ENCODE data around the gene SUGCT. TPM values are rescaled to one million over a fixed set of nuclear protein-coding genes. Genes with fewer than 3 reads are reported as not detected.
A peak's percentile ranks its signal among the peaks of the same experiment; 100 is the strongest.

Gene SUGCT
- total RNA-seq, 1 donor from 2014 or later = 4.4 TPM

DNA sequence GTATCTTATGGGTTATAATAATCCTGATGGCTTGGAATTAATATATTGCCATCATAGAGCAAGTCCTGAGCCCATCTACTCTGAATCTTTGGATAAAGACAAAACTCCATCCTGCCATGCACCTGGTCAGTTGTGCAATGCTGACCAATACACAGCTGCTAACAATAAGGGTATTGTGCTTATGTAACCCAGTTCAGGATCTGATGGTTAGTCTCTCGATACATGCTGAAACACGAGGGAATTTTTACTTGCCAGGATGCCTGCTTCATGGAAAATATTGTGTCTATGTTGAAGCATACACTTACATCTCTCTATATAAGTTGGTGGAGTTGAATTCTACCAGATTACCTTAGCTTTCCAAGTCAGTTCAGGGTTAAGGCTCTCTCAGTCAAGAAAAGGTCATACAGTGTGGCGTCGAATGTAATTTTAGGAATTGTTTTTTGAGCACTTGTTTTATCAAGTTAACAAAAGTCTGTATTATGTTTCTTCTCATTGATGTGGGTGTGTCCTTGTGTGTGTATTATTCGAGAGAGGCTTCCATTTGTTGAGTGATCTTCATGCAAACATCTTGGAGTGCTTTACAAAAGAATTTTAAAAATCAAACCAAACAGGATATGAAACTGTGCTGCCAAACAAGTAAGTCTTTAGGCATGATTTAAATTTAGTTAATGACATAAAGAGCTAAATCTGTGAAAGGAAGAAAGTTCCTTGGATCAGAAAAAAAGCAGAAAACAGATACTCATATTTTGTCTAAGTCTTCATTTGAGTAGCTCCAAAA is 449.1 kb downstream of the SUGCT start:
- DNase-seq (ENCODE audit: low read depth) = no peak
- TF ChIP-seq, protein P1, sequence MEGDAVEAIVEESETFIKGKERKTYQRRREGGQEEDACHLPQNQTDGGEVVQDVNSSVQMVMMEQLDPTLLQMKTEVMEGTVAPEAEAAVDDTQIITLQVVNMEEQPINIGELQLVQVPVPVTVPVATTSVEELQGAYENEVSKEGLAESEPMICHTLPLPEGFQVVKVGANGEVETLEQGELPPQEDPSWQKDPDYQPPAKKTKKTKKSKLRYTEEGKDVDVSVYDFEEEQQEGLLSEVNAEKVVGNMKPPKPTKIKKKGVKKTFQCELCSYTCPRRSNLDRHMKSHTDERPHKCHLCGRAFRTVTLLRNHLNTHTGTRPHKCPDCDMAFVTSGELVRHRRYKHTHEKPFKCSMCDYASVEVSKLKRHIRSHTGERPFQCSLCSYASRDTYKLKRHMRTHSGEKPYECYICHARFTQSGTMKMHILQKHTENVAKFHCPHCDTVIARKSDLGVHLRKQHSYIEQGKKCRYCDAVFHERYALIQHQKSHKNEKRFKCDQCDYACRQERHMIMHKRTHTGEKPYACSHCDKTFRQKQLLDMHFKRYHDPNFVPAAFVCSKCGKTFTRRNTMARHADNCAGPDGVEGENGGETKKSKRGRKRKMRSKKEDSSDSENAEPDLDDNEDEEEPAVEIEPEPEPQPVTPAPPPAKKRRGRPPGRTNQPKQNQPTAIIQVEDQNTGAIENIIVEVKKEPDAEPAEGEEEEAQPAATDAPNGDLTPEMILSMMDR (conservative IDR thresholded peaks at IDR 0.05; ENCODE audit: low read depth, low read length) = no peak
- H3K4me3 ChIP-seq (ENCODE audit: low read depth, low read length) = no peak overlapping the region

DNA sequence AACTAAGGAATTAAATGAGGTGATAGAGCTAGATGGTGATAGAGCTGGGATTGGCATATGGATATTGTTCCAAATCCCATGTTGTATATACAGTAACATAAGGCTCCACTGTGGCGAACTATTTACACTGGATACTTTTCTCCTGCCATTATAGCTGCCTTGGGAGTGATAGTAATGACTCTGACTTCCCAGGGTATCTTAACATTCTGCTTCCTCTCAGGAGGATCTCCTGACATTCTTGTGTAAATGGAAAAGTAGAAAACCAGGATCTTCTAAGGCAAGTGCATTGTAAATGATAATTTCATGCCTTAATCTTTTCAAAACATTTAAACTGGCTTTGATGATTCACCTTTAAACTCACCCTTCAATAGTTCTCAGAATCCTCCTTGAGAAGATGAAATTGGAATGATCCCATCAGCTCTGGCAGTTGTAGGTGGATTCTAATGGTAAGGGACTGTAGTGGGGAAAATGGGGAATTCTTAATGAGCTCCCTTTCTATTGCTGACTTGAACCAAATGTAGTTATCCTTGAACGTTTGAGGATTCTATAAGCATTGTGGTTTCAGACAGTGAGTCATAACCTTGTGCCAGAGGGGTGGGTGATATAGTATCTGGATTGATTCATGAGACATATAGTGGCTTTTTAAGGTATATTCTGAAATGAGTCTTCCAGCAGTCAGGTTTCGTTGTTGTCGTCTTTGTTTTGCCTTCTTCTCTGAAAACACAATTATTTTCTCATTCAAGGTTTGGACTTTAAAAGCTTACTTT is 450.0 kb downstream of the SUGCT start:
- DNase-seq (ENCODE audit: low read depth) = no peak
- no peak overlapping the region for H3K4me3 ChIP-seq (ENCODE audit: low read depth, low read length)
- TF ChIP-seq, protein P1 (conservative IDR thresholded peaks at IDR 0.05; ENCODE audit: low read depth, low read length) = no peak

DNA sequence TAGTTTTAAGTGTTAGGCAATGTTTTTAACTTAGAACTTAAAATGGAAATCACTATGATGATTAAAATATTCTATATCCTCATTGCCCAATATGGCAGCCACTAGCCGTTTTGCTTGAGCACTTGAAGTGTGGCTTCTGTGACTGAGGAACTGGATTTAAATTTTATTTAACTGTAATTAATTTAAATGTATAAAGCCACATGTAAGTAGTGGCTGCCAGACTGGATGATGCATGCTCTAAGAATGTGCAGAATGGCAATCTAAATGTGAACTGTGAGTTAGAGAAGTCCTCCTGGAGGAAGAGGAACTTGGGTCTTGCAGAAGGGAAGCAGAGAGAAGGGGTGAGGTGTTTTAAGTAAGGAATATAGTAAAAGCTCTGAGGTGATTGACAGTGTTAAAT is 451.4 kb downstream of the SUGCT start:
- no peak overlapping the region for H3K4me3 ChIP-seq (ENCODE audit: low read depth, low read length)
- TF ChIP-seq, protein P1 (conservative IDR thresholded peaks at IDR 0.05; ENCODE audit: low read depth, low read length) = no peak
- peak; percentile 33 for DNase-seq (ENCODE audit: low read depth)

DNA sequence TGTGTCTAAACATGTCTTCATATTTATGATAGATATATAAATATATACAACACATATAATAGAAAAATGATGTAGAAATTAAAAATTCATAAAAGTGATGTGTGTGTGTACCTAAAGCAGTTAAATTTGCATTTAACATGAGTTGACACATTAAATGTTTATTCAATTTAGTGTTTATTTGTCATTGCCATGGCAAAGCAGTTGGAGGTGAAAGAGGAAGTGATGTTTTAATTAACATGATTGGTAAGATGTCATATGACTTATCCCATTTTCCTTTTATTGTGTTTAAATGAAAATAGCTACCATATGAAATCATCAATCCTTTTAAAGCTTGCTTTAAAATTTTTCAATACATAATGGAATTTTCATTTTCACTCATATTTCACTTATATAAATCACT is 452.6 kb downstream of the SUGCT start:
- no peak for DNase-seq (ENCODE audit: low read depth)
- no peak overlapping the region for H3K4me3 ChIP-seq (ENCODE audit: low read depth, low read length)
- TF ChIP-seq, protein P1 (conservative IDR thresholded peaks at IDR 0.05; ENCODE audit: low read depth, low read length) = no peak

DNA sequence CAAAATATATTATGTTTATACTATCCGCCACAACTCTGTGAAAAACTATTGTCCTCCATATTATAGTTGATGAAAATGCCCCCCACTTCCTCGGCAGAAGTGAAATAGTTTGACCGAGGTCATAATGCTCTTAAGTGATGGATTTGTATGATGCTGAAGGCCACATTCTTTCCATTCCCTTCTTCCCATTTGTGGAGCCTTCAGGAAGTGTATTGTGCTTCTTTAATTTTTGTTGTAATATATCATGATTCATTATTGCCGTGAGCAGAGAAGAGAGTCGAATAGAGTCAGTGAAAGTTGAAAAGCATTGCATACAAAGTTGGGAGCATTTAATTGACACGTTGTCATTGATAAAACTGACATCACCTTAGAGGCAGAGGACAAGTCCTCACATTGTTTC is 460.3 kb downstream of the SUGCT start:
- TF ChIP-seq, protein P1 (conservative IDR thresholded peaks at IDR 0.05; ENCODE audit: low read depth, low read length) = no peak
- DNase-seq (ENCODE audit: low read depth) = no peak
- H3K4me3 ChIP-seq (ENCODE audit: low read depth, low read length) = no peak overlapping the region

DNA sequence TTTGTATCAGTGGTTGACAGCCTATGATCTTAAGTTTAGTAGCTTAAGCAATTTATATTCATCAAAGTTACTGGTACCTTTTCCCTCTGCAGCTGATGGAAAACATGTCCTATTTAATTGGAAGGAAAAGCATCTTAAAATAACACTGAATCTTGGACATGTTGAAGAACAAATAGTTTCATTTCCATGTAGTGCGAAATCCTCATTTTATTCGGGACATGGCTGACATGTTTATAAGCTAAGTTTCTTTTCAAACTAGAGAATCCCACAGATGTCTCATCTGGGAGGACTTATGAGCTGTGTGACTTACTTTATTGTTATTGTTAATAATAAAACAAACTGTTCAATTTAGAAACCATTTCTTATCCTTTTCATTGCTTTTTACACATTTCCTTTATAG is 461.0 kb downstream of the SUGCT start:
- TF ChIP-seq, protein P1 (conservative IDR thresholded peaks at IDR 0.05; ENCODE audit: low read depth, low read length) = no peak
- no peak overlapping the region for H3K4me3 ChIP-seq (ENCODE audit: low read depth, low read length)
- no peak for DNase-seq (ENCODE audit: low read depth)
